Fibroblast of mammary gland (primary cell): ENCODE measurements around the gene DOCK10.

ENCODE experiments used
- DNase-seq: peaks from one replicate; pipeline ENCODE4 v3.0.0-alpha.2; 2010; ENCODE audit warnings: low read depth
- H3K4me3 ChIP-seq: 2 replicates; pipeline ENCODE4 v1.5.1; 2011; ENCODE audit warnings: low read depth, mild to moderate bottlenecking, low read length, moderate library complexity; ENCODE audit not compliant: control insufficient read depth
- TF ChIP-seq, protein P1 (sequence below): conservative IDR thresholded peaks from 2 replicates; pipeline ENCODE4 v1.5.1; 2011; ENCODE audit warnings: low read depth, low read length, inconsistent platforms; ENCODE audit not compliant: control insufficient read depth, insufficient read depth

DOCK10 gene

DNA sequence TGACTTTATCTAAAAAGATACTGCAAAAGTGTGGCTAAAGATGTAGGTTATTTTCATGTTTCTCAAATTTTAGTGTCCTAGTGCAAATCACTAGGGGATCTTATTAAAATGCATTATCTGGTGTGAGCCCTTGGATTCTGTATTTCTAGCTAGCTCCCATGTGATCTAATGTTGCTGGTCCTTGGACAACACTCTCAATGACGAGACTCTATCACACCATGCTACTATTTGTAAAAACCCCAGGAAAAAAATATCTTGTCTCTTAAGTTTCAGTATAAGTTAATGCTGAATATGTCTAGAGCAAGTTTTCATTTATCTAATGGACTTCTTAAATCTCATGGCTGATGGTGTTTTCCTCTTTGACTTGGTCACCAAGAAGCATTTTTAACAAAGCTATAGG is 5.8 kb downstream of the DOCK10 start:
- H3K4me3 ChIP-seq, result no peak overlapping the region
- no peak for DNase-seq
- TF ChIP-seq, protein P1, sequence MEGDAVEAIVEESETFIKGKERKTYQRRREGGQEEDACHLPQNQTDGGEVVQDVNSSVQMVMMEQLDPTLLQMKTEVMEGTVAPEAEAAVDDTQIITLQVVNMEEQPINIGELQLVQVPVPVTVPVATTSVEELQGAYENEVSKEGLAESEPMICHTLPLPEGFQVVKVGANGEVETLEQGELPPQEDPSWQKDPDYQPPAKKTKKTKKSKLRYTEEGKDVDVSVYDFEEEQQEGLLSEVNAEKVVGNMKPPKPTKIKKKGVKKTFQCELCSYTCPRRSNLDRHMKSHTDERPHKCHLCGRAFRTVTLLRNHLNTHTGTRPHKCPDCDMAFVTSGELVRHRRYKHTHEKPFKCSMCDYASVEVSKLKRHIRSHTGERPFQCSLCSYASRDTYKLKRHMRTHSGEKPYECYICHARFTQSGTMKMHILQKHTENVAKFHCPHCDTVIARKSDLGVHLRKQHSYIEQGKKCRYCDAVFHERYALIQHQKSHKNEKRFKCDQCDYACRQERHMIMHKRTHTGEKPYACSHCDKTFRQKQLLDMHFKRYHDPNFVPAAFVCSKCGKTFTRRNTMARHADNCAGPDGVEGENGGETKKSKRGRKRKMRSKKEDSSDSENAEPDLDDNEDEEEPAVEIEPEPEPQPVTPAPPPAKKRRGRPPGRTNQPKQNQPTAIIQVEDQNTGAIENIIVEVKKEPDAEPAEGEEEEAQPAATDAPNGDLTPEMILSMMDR, result no peak

DNA sequence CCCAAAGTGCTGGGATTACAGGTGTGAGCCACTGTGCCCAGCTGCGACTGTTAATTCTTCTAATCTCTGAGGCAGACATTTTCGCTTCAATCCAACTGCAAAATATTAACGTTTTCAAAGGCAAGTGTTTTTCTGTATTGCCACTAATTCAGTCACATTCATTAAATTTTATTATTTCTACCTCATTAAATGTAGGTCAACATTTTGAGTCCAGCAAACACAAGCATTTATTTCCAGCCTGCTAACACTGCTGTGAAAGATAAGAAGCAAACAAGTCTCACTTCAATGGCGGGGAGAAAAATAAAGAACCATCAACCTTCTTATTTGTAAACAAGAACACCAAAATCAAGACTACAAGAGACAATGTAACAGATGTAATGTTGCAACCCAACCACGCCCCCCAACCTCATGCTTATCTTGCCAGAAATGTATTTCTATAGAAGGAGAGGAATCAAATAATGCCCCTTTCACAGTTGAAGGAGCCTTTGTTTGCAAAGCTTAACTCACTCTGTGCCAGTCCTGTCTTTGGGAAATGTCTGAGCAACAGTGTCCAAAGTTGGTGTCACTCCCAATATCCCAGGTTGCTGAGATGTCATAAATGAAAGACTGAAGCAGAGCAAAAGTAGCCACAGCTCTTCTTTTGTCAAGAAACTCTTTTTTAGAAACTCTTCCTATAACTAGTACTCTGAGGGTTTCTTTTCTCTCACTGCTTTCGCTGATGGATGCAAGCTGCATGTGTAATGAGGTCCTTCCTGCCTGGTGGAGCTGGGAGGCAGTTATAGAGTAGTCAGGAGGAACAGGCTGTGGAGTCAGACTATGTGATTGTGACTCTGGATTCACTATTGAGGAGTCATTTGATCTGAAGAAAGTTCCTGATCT is 8.6 kb downstream of the DOCK10 start:
- DNase-seq, result no peak
- TF ChIP-seq, protein P1, result no peak
- no peak overlapping the region for H3K4me3 ChIP-seq

DNA sequence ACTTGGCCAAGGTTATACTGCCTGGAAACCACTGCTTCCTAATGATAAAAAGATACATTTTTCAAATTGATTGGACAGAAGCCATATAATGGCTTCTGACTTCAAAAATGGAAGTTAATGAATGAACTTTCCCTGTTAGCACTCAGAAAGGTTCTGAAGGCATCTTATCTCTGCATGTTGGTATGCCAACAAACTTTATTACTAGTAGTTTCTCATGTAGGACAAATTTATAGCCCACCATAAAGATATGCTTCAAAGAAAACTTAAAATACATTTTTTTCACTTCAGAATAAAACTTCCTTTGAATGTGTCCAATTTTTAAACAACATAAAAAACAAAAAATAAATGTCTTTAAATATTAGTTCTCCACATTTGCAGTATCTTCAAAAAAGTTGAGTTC is 10.0 kb downstream of the DOCK10 start:
- TF ChIP-seq, protein P1, result no peak
- no peak for DNase-seq
- H3K4me3 ChIP-seq, result no peak overlapping the region

DNA sequence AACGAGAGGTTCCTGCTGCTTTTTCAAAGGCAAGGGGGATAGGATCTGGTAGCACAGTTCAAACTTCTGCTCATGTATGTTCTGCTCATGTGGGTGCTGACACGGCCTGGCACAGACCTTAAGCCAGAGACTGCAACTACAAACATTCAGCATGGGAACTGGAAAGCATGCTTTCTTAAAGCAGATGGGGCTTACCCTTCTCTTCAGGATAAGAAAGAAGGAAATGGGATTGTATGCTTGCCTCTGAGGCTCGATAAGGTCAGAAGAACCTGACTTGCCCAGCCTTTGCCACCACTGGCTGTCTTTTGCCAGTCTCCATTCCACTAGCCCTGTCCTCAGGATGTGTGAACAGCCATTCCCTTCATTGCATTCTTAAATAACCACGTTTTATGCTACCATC is 10.7 kb downstream of the DOCK10 start:
- no peak overlapping the region for H3K4me3 ChIP-seq
- no peak for DNase-seq
- TF ChIP-seq, protein P1, result no peak

DNA sequence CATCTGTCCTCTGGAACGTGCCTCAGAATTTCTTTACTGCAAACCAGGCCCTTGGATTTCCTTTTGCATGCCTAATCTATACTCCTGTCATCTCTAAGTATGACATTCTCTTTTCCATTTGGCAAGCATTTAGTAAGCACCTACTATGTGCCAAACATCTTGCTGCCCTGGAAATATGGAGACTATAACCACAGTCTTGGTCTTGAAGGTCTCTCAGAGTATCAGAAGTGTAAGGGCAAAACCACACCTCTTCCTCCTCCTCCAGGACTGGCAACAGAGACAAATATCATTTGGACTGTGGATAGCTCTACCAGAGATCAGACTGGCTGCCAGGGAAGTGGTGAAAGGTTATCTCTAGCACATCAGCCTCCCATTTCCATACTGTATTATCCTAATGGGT is 11.4 kb downstream of the DOCK10 start:
- no peak for DNase-seq
- TF ChIP-seq, protein P1, result no peak
- H3K4me3 ChIP-seq, result no peak overlapping the region

DNA sequence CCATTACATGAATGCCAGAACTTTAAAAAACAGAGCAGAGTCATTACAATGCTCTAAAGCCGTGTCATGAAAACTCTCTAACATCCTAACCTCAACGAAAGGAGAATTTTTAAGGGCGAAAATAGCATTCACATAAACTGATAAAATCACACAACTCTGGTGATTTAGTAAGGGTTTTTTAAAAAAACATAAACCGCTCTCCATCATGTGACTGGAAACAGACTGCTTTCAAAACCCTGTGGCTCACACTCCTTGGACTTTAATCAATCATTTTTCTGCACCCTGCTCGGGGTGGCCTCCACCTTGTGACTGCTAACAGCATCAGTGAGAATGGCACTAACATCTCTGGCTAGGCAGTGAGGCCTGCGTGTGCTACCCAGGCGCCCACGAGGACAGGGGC is 12.1 kb downstream of the DOCK10 start:
- DNase-seq, result no peak
- H3K4me3 ChIP-seq, result no peak overlapping the region
- TF ChIP-seq, protein P1, result no peak
